GM18858 (cell line): ENCODE measurements around the gene CATSPERB.
"Not testable (repeated sequence)": the region's sequence is repeated elsewhere in the genome, so short reads cannot be mapped to it uniquely, and the experiment has no call there.

Experiments used
- ATAC-seq: cut with Tn5 transposase; IDR thresholded peaks from one replicate; pipeline ENCODE4 v1.9.1; 2021; ENCODE audit not compliant: unreplicated experiment

Gene CATSPERB

DNA sequence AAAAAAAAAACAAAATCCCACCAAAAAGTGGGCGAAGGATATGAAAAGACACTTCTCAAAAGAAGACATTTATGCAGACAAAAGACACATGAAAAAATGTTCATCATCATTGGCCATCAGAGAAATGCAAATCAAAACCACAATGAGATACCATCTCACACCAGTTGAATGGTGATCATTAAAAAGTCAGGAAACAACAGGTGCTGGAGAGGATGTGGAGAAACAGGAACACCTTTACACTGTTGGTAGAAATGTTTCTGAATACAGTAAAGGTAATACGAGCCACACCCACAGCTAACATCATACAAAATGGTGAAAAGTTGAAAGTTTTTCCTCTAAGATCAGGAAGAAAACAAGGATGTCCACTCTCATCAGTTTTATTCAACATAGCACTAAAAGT, 8.0 kb upstream of the CATSPERB start:
- ATAC-seq = not testable (repeated sequence)

DNA sequence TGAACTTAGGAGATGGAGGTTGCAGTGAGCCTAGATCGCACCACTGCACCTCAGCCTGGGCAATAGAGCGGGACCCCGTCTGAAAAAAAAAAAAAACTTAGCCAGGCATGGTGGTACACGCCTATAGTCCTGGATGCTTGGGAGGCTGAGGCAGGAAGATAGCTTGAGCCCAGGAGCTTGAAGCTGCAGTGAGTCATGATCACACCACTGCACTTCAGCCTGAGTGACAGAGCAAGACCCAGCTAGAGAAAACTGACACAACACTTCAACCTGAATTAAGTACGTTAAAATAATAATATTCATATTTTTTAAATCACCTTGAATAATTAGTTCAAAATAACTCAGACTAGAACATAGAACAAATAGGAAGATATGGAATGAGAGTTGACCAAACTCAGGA, 5.7 kb upstream of the CATSPERB start:
- ATAC-seq = no peak

DNA sequence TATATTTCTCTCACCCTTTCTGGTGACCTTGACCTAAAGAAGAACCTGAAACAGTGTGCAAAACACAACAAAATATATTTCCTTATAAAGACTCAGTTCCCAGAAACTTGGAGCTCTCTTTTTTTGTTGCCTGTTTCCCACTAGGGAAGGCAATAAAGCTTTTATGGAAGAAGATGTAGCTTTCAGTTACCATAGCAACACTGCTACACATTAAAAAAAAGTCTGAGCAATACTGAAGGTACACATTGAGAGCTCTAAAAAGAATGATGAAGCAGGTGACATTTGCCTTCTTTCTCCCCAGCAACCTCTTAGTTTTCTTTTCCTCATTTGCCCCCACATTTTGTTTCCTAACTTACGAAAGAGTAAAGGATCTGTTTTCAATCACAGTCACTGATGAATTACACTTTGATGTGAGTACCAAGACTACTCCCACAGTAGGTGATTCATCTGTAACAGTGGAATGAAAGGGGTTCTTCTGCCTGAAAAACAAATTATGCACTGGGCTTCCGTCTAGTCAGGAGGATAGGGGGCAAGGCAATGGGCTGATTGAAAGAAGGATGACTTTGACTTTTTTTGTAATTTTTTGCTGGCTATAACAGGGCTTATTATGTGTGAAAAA, 1.1 kb upstream of the CATSPERB start:
- ATAC-seq = no peak

DNA sequence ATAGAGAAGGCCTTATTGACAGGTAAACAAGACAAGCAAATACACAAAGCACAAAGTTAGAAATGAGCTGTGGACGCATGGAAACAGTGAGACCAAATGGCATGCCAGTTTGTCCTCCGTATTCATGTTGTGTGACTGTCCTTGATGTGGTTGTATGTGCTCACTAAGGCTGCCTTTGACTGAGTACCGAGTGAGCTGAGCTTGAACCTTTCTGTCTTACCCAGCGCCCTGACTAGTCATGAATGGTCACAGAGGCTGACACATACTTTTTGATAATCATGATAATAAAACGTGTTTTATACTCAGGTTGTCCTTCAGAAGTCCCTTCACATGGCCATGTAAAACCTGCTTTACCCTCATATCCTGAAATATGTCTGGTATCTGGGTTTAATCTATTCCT, 553 bp upstream of the CATSPERB start:
- no peak for ATAC-seq

DNA sequence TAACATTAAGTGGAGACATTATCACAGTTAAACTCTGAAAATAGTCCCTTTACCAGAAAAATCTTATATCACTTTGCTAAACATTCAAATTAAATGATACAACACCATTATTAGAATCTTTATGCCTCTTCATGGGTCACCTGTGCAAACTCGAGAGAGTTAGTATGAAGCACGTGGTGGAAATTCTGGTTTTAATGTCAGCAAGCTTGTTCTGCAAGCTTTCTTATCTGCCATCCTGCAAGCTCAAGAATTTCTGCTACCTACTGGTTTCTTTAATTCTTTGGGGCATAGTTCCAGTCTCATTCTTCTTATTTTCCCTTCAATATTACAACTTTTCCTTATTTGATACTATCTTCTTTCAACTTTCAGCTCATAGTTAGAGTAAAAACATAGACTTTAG, 868 bp downstream of the CATSPERB start:
- no peak for ATAC-seq

DNA sequence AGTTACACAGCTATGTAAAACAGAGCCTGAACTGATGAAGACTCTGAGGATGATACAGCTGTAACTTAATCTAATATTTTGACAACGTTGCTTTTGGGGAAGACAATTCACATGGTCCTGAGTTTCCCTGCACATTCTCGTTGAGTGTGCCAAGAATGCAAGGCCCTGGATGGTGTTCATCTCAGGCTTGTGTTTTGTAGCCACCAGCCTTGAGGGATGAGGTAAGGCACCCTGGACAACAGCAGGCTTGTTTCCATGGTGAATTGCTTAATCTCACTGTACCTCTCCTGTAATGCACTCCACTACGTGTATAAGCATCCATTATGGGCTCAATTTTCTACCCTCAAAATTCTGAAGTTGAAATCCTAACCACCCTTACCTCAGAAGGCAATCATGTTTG, 2.1 kb downstream of the CATSPERB start:
- no peak for ATAC-seq

DNA sequence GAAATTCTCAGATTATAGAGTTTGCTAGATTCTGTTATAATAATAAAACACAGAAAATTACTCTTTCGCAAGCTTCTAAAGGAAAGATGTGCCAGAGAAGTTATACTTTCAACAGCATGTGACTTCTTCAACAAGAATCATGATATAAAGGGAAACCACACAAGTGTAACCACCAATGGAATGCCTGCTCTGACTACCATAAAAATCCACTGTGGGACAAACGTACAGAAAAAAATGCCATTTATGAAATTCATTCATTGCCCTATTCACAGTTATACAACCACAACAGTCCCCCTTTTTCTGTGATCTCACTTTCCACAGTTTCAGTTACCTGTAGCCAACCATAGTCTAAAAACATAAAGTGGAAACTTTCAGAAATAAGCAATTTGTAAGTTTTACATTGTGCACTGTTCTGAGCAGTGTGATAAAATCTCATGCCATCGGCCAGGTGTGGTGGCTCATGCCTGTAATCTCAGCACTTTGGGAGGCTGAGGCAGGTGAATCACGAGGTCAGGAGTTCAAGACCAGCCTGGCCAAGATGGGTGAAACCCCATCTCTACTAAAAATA, 3.2 kb downstream of the CATSPERB start:
- no peak for ATAC-seq

DNA sequence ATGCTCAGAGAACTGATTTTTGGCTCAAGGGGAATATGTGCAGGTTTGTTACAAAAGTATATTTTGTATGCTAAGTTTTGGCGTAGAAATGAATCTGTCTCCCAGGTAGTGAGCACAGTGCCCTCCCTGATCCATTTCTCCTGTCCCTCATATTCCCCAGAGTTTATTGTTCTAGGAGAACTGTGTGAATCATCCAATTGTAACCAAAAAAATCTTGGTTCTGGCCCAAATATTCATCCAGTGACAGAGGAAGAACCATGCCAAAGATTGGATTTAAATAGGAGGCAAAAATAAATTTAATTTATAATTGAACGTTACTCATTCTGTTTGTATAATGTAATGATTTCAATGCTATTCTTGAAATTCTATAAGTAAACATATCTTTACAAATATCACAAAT, 4.8 kb downstream of the CATSPERB start:
- ATAC-seq = no peak

DNA sequence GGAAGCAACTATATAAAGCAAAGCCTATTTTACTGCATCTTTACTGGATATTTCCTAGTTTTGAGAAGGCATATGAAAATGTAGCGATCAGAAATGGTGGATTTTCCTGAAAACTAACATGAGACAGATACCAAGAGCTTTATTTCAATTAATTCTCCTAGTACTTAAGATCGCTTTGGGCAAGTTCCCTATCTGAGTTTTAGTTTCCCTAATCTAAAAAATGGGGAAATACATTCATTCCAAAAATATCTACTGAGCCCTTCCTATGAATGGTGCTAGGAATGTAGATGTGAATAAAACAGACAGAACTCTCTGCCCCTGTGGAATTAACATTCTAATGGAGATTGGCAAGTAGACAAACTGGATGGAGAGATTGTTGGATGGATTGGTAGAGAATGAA, 8.4 kb downstream of the CATSPERB start:
- ATAC-seq = no peak

DNA sequence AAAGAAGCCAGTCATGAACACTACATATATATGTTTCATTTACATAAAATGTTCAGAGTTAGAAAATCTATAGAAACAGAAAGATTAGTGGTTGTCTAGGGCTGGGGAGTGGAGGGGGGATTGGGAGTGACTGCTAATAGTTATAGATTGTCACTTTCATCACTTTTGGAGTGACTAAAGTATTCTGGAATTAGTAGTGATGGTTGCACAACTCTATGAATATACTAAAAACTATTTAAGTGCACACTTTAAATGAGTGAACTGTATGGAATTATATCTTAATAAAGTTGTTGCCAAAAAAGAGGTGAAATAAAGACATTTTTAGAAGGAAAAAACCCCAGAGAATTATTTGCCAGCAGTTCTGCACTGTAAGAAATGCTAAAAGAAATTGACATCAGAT, 9.5 kb downstream of the CATSPERB start:
- ATAC-seq = no peak

DNA sequence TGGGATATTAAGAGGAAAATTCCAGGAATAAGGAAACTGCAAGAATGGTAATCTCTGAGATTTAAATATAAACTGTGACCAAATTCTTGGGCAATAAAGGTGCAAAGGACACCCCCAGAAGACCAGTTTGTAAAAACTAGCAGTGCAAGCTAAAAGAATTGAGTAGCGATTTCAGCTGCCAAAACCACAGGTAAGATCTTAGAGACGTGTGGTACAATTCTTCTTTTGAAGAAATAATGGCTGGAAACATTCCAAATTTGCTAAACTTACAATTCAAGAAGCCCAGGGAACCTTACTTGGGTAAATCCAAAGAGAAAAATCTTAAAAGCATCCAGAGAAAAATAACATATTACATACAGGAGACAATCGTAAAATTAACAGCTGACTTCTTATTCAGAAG, 12.0 kb downstream of the CATSPERB start:
- no peak for ATAC-seq

DNA sequence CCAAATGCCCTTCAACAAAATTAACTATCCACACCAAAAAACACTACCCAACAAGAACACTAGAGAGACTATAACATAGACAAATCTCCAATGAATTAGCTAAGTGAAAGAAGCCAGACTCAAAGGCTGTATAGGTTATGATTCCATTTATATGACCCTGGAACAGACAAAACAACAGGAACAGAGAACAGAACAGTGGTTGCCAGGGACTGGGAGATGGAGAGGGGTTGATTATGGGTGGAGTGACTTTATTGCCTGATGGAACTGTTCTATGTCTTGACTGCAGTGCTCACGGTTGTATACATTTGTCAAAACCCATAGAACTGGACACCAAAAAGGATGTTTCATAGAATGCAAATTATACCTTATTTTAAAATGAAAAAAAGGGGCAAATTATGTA, 14.9 kb downstream of the CATSPERB start:
- no peak for ATAC-seq

DNA sequence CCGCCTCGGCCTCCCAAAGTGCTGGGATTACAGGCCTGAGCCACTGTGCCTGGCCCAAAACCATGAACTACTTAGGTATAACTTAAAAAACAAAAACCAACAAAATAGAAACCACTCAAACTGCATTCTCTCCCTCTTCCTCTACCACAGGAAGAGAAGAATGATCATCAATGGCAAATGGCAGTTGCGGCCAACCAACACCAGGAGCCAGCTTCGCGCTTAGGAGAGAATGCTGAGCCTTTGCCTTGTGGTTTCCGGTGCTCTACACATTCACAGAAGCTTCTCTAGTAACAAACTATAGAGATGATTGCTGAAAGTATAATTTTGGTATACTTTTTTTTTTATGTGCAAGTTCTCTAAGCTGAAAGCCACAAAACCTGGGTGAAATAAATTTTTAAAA, 17.1 kb downstream of the CATSPERB start:
- ATAC-seq = no peak

DNA sequence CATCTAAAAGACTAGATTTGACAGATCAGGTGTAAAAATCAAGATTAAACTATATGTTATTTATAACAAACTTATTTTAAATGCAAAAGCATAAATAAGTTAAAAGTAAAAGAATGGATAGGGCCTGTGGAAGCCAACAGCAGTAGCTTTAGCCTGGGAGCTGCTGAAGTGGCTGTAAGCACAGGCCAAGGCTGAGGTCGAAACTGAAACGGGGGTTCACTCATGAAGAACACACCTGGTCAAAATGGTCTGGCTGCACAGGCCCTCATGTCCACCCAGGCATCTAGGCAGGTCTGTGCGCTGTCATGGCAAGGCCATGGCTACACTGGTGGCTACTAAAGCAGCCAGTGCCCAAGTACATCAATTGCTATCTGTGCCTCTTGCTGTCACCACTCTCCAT, 23.1 kb downstream of the CATSPERB start:
- ATAC-seq = no peak

DNA sequence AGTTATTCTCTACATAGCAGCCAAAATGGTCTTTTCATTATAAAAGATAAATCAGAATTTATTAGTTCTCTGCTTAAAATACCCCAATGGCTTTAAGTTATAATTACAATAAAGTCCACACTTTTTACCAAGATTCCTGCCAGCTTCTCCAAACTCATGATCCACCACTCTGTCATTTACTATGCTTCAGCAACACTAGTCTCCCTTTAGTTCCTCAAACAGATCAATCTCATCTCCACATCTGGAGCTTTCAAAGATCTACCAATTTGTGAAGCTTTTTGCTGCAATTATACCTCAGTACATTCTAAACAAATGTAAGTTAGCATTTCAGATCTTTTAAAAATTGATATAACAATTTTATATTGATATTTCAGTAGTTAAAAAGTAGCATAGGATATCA, 24.9 kb downstream of the CATSPERB start:
- no peak for ATAC-seq

DNA sequence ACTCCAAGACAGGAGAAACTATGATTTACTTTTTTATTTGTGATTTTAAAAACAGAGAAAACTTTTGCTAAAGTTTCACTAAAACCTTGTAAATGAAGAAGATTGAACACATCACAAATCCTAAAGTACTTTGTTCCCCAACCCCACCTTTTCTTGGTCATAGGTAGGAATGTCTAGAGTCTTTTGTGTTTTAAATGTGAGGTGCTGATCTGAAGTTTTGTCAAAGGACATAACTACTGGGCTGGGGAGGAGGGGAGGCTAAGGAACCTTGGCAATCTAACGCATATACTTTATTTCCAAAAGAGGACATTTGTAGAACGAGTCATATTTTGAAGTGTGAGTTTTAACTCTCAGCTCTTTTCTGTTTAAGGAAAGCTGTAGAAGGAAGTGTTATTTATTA, 37.2 kb downstream of the CATSPERB start:
- no peak for ATAC-seq

DNA sequence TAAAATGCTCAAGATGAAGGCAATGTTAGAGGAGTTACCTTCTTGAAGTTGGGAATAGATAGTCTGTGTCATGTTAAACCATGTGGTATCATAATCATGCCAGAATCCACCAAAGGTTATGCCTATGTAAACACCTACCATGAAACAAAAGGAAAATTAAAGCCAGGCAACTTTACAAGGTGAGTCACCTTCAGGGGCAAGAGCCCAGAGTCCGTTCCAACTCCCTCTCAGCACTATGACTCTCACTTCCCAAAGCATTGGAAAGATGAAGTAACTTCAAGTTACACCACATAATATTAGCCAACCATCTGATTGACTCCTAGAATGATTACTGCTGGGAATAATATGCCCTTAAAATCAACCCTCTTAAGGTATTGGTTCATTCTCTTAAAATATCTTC, 38.5 kb downstream of the CATSPERB start:
- no peak for ATAC-seq

DNA sequence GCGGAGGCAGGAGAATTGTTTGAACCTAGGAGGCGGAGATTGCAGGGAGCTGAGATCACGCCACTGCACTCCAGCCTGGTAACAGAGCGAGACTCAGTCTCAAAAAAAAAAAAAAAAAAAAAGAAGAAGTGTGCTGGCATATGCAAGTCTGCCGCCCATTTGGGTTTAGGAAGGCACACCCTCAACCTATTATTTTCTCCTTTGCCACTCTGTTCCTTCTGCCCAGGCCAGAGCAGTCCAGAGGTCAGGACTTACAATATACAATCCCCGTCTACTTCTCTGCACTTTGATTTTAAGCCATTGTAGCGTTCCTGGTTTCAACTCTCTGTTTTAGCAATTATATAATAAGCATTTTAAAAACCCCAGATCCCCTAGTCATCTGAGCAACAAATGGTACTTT, 39.8 kb downstream of the CATSPERB start:
- no peak for ATAC-seq

DNA sequence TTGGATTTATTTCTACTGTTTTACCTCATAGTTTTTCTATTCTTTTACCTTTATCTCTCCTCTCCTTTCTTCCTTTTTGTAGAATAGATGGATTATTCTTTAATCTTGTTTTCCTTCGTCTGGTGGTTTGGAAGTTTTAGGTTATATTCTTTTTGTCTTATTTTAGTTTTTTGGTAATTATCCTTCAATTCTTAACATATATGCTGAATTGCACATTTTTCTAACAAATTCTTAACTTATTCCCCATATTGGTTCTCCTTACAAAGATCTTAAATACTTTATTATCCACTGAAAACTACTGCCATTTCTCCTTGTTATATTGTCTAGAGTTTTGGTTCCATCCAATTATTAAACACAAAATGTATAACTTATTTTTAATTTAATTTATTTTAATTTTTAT, 42.3 kb downstream of the CATSPERB start:
- no peak for ATAC-seq

DNA sequence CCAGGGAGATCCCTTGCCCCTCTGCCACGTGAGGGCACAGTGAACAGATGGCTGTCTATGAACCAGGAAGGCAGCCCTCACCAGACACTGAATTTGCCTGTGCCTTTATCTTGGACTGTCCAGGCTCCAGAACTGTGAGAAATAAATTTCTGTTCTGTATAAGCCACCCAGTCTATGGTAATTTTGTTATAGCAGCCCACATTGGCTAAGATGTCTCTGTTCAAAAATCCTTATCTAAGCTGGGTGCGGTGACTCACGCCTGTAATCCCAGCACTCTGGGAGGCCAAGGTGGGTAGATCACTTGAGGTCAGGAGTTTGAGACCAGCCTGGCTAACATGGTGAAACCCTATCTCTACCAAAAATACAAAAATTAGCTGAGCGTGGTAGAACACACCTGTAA, 44.5 kb downstream of the CATSPERB start:
- ATAC-seq = not testable (repeated sequence)

DNA sequence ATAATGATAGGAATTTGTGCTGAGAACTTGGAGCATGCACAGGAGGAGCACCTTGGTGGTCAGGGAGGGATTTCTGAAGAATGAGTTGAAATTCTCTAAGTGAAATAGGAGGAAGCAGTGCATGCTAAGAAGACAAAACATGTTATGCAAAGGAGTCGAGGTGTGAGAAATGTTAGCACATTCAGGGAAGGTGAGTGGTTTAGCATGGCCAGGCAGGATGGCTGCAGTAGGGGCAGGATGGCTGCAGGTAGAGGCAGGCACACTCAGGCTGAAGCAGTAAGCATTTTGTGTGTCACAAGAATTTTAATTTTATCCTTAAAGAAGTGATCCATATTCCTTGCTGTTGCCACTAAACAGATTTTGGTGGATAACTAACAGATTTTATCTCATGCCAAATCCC, 46.3 kb downstream of the CATSPERB start:
- no peak for ATAC-seq

DNA sequence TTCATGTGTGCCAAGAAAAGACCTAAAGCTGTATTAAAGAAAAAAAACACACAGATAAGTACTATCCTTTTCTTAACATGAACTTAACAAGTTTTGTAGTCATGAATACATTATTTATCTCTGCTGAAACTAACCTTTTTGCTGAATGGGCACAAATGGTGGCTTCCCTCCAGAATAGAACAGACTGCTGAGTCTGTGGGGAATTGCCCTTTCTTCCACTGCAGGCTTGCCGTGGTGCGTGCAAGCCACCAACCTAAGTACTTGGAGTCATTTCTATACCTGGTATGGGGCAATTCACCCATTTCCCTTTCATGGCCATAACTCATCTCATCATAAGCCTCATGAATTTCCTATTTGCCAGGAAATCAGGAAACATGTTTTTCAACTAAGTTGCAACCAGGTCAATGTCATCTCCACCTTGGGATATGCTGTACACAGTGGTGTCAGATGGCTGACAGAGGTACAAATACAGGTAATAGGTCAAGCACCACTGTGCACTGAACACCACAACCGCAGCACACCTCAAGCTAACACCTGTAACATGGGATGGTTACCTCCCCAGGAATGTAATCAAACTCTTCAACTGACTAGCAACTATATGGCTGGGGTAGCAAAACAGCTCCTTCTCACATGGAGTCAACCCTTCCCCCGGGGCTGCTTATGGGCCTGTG, 49.9 kb downstream of the CATSPERB start:
- ATAC-seq = no peak

DNA sequence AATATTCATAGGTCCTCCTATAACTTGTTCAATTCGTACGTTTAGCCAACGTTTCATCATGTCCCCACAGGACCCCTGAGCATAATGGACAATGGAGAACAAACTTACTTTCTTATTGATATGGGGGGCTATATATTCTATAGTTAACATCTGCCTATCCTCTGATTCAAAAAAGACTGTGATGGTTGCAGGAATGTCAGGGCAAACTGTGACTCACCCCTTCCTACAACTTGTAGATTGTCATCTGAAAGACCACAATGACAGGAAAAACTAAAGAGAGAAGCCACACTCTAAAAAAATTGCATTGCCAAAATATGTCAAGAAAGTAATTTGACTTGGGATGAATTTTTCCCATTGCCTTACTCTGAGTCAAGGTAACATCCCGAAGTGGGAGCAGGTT, 50.8 kb downstream of the CATSPERB start:
- ATAC-seq = no peak
